H9 (cell line): ENCODE data around the gene STYXL1. TPM values are rescaled to one million over a fixed set of nuclear protein-coding genes. Genes with fewer than 3 reads are reported as not detected.

Experiments
- DNase-seq: peaks from one replicate; pipeline ENCODE4 v3.0.0-alpha.2; 2017
- H2AFZ ChIP-seq: one replicate; pipeline ENCODE4 v1.6.1; 2013; ENCODE audit warnings: mild to moderate bottlenecking, low read length, control low read depth, moderate library complexity
- H2AK5ac ChIP-seq: 2 replicates; pipeline ENCODE4 v1.6.1; 2013; ENCODE audit warnings: low read length, control low read depth, mixed read lengths; ENCODE audit not compliant: insufficient read length
- H2BK120ac ChIP-seq: one replicate; pipeline ENCODE4 v1.6.1; 2013; ENCODE audit warnings: low read depth, mild to moderate bottlenecking, low read length, control low read depth, inconsistent platforms; ENCODE audit not compliant: poor library complexity, severe bottlenecking
- H2BK12ac ChIP-seq: 2 replicates; pipeline ENCODE4 v1.6.1; 2013; ENCODE audit warnings: low read length, control low read depth, mixed read lengths, low read depth; ENCODE audit not compliant: insufficient read length
- H2BK15ac ChIP-seq: 2 replicates; pipeline ENCODE4 v1.6.1; 2013; ENCODE audit warnings: low read depth, low read length, control low read depth
- H2BK20ac ChIP-seq: one replicate; pipeline ENCODE4 v1.6.1; 2013; ENCODE audit warnings: low read depth, mild to moderate bottlenecking, low read length, control low read depth, inconsistent platforms; ENCODE audit not compliant: poor library complexity, severe bottlenecking
- H2BK5ac ChIP-seq: 2 replicates; pipeline ENCODE4 v1.6.1; 2013; ENCODE audit warnings: low read length, control low read depth, mixed read lengths; ENCODE audit not compliant: insufficient read length
- H3K14ac ChIP-seq: 2 replicates; pipeline ENCODE4 v1.6.1; 2013; ENCODE audit warnings: low read length, control low read depth; ENCODE audit not compliant: insufficient read depth
- H3K18ac ChIP-seq: 2 replicates; pipeline ENCODE4 v1.6.1; 2013; ENCODE audit warnings: low read depth, mild to moderate bottlenecking, mixed read lengths, low read length, control low read depth; ENCODE audit not compliant: insufficient read length
- H3K23ac ChIP-seq: 2 replicates; pipeline ENCODE4 v1.6.1; 2013; ENCODE audit warnings: low read length, control low read depth, mixed read lengths, low read depth; ENCODE audit not compliant: insufficient read length
- H3K23me2 ChIP-seq: 2 replicates; pipeline ENCODE4 v1.6.1; 2013; ENCODE audit warnings: low read depth, mild to moderate bottlenecking, mixed read lengths, low read length, control low read depth; ENCODE audit not compliant: insufficient read length, poor library complexity, severe bottlenecking
- H3K27ac ChIP-seq: 2 replicates; pipeline ENCODE4 v1.5.1; 2013; ENCODE audit warnings: low read length, control low read depth, mixed read lengths, low read depth; ENCODE audit not compliant: insufficient read length
- H3K27me3 ChIP-seq: 2 replicates; pipeline ENCODE4 v1.6.1; 2013; ENCODE audit warnings: low read length, control low read depth, inconsistent platforms; ENCODE audit not compliant: insufficient read depth
- H3K4ac ChIP-seq: 2 replicates; pipeline ENCODE4 v1.6.1; 2013; ENCODE audit warnings: low read depth, mild to moderate bottlenecking, control low read depth, inconsistent platforms, low read length, moderate library complexity
- H3K4me1 ChIP-seq: 2 replicates; pipeline ENCODE4 v1.6.1; 2013; ENCODE audit warnings: low read length, control low read depth, inconsistent platforms; ENCODE audit not compliant: insufficient read depth
- H3K4me2 ChIP-seq: 2 replicates; pipeline ENCODE4 v1.6.1; 2013; ENCODE audit warnings: low read length, control low read depth, mixed read lengths; ENCODE audit not compliant: insufficient read length, insufficient read depth
- H3K56ac ChIP-seq: 2 replicates; pipeline ENCODE4 v1.6.1; 2013; ENCODE audit warnings: low read depth, mild to moderate bottlenecking, mixed read lengths, low read length, control low read depth; ENCODE audit not compliant: insufficient read length
- H3K79me1 ChIP-seq: 2 replicates; pipeline ENCODE4 v1.6.1; 2013; ENCODE audit warnings: low read depth, mild to moderate bottlenecking, moderate library complexity, low read length, control low read depth, inconsistent platforms; ENCODE audit not compliant: insufficient read depth, poor library complexity, severe bottlenecking
- H3K79me2 ChIP-seq: 2 replicates; pipeline ENCODE4 v1.6.1; 2013; ENCODE audit warnings: low read length, control low read depth, inconsistent platforms; ENCODE audit not compliant: insufficient read depth
- H3K9ac ChIP-seq: 2 replicates; pipeline ENCODE4 v1.6.1; 2013; ENCODE audit warnings: low read length, control low read depth, mixed read lengths; ENCODE audit not compliant: insufficient read length; ENCODE audit errors: extremely low read depth
- H3K9me3 ChIP-seq: one replicate; pipeline ENCODE4 v1.6.1; 2013; ENCODE audit warnings: low read depth, low read length, inconsistent platforms; ENCODE audit not compliant: control insufficient read depth
- H3T11ph ChIP-seq: one replicate; pipeline ENCODE4 v1.6.1; 2013; ENCODE audit warnings: mild to moderate bottlenecking, low read length, control low read depth, inconsistent platforms
- H4K20me1 ChIP-seq: one replicate; pipeline ENCODE4 v1.6.1; 2013; ENCODE audit not compliant: control insufficient read depth, insufficient read length, insufficient read depth
- H4K5ac ChIP-seq: 2 replicates; pipeline ENCODE4 v1.6.1; 2013; ENCODE audit warnings: low read depth, mild to moderate bottlenecking, mixed read lengths, low read length, control low read depth; ENCODE audit not compliant: insufficient read length
- H4K8ac ChIP-seq: replicated peaks from 2 replicates; pipeline ENCODE4 v1.6.1; 2013; ENCODE audit warnings: low read length, control low read depth, mixed read lengths, low read depth; ENCODE audit not compliant: insufficient read length
- H4K91ac ChIP-seq: 2 replicates; pipeline ENCODE4 v1.6.1; 2013; ENCODE audit warnings: low read depth, mild to moderate bottlenecking, moderate library complexity, mixed read lengths, low read length, control low read depth; ENCODE audit not compliant: insufficient read length
- H3K27ac Mint-ChIP-seq, 3 experiments: 2 replicates in 2 of 3; 3 replicates in 1 of 3; pipeline ENCODE4 v1.8.0; 2020 to 2021; ENCODE audit warnings: mixed read lengths in 3 of 3, mild to moderate bottlenecking in 1 of 3, moderate library complexity in 1 of 3
- H3K27me3 Mint-ChIP-seq: 2 replicates; pipeline ENCODE4 v1.8.0; 2021; ENCODE audit warnings: low read depth, mild to moderate bottlenecking, moderate library complexity, mixed read lengths
- H3K36me3 Mint-ChIP-seq, 3 experiments: 2 replicates in 2 of 3; 3 replicates in 1 of 3; pipeline ENCODE4 v1.8.0; 2020 to 2021; ENCODE audit warnings: low read depth in 3 of 3, mixed read lengths in 3 of 3; ENCODE audit not compliant: insufficient read depth in 1 of 3
- H3K4me1 Mint-ChIP-seq, 2 experiments: 2 replicates each; pipeline ENCODE4 v1.8.0; 2020; ENCODE audit warnings: mixed read lengths in 2 of 2
- H3K4me3 Mint-ChIP-seq, 2 experiments: 2 replicates in 1 of 2; 3 replicates in 1 of 2; pipeline ENCODE4 v1.8.0; 2020 to 2021; ENCODE audit warnings: mild to moderate bottlenecking in 2 of 2, mixed read lengths in 2 of 2, moderate library complexity in 1 of 2
- H3K9me3 Mint-ChIP-seq, 2 experiments: 2 replicates in 1 of 2; 3 replicates in 1 of 2; pipeline ENCODE4 v1.8.0; 2020; ENCODE audit warnings: mild to moderate bottlenecking in 2 of 2, mixed read lengths in 2 of 2, moderate library complexity in 1 of 2
- WGBS: extraction: QIAGEN DNeasy Blood & Tissue Kit; methylation state at CpG from one replicate; pipeline ENCODE4 v1.1.7; 2013; ENCODE audit warnings: missing lambda C conversion rate, low lambda C conversion rate, mixed read lengths; ENCODE audit not compliant: insufficient read length; ENCODE audit errors: extremely low coverage; 5-methylcytosine and 5-hydroxymethylcytosine counted together
- total RNA-seq: library from RNA; stranded (reverse); gene quantifications from 2 replicates; pipeline ENCODE4 v1.2.1, GENCODE V29; 2021
- TF ChIP-seq, protein P1 (sequence below): fragments of 200-600 bp; sonication (generic); conservative IDR thresholded peaks from 3 replicates; pipeline ENCODE4 v1.8.0; 2021; ENCODE audit warnings: antibody characterized with exemption, mild to moderate bottlenecking

Gene STYXL1
- total RNA-seq, 1 experiment from 2014 or later = 38.7 TPM

DNA sequence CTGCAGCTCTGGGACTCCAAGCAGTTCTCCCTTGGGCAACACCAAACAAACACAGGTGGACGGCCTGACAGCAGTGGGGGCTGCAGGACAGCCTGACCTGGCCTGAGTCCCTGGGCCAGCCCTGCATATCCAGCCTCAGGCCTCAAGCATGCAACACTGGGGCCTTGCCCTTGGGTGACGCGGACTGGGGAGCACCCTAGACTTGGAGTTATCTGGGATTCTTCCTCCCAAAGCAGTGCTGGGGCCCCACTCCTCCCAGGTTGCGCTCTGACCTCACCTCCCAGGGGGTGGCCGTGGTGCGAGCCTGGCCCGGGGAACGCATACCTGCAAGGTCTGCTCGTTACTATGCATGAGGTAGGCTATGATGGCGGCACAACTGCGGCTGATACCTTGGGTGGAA, 47.2 kb downstream of the STYXL1 start:
- no peak overlapping the region for H2BK15ac ChIP-seq
- TF ChIP-seq, protein P1, sequence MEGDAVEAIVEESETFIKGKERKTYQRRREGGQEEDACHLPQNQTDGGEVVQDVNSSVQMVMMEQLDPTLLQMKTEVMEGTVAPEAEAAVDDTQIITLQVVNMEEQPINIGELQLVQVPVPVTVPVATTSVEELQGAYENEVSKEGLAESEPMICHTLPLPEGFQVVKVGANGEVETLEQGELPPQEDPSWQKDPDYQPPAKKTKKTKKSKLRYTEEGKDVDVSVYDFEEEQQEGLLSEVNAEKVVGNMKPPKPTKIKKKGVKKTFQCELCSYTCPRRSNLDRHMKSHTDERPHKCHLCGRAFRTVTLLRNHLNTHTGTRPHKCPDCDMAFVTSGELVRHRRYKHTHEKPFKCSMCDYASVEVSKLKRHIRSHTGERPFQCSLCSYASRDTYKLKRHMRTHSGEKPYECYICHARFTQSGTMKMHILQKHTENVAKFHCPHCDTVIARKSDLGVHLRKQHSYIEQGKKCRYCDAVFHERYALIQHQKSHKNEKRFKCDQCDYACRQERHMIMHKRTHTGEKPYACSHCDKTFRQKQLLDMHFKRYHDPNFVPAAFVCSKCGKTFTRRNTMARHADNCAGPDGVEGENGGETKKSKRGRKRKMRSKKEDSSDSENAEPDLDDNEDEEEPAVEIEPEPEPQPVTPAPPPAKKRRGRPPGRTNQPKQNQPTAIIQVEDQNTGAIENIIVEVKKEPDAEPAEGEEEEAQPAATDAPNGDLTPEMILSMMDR = no peak
- H2BK20ac ChIP-seq = no peak overlapping the region
- no peak overlapping the region for H4K5ac ChIP-seq
- H3K4ac ChIP-seq = no peak overlapping the region
- H2AFZ ChIP-seq = no peak overlapping the region
- H3T11ph ChIP-seq = no peak overlapping the region
- no peak overlapping the region for H4K91ac ChIP-seq
- Mint-ChIP-seq H3K27ac (no peak overlapping the region; a peak in 1 of 7 replicates), H3K4me1 (no peaks in the 10 kb centered on the region), H3K27me3 (no peaks in the 10 kb centered on the region), H3K36me3 (peaks cover 20 to 43% (median 36%) of the 10 kb centered on the region in 3 experiments), H3K4me3 (no peak overlapping the region), H3K9me3 (no peaks in the 10 kb centered on the region)
- no peaks in the 10 kb centered on the region for H3K27me3 ChIP-seq
- H3K23me2 ChIP-seq = no peaks in the 10 kb centered on the region
- no peak overlapping the region for H2BK5ac ChIP-seq
- no peak overlapping the region for H2BK12ac ChIP-seq
- no peaks in the 10 kb centered on the region for H3K79me1 ChIP-seq
- H4K8ac ChIP-seq = no peak overlapping the region
- H3K4me1 ChIP-seq = no peaks in the 10 kb centered on the region
- WGBS = no CpG with 5 or more reads among the region's 11 CpGs
- no peak overlapping the region for H3K56ac ChIP-seq
- no peaks in the 10 kb centered on the region for H3K9me3 ChIP-seq
- H2BK120ac ChIP-seq = no peak overlapping the region
- H3K9ac ChIP-seq = no peak overlapping the region
- no peak overlapping the region for H3K14ac ChIP-seq
- no peak overlapping the region for H2AK5ac ChIP-seq
- no peak for DNase-seq
- H3K27ac ChIP-seq = no peak overlapping the region
- H3K79me2 ChIP-seq = no peaks in the 10 kb centered on the region
- H4K20me1 ChIP-seq = no peaks in the 10 kb centered on the region
- no peak overlapping the region for H3K4me2 ChIP-seq
- H3K23ac ChIP-seq = no peak overlapping the region
- H3K18ac ChIP-seq = no peak overlapping the region
